ENCODE data around the gene RBFOX2. TPM values are rescaled to one million over a fixed set of nuclear protein-coding genes. Genes with fewer than 3 reads are reported as not detected.

RBFOX2 gene
- total RNA-seq, 1 donor from 2014 or later = 147 TPM

DNA sequence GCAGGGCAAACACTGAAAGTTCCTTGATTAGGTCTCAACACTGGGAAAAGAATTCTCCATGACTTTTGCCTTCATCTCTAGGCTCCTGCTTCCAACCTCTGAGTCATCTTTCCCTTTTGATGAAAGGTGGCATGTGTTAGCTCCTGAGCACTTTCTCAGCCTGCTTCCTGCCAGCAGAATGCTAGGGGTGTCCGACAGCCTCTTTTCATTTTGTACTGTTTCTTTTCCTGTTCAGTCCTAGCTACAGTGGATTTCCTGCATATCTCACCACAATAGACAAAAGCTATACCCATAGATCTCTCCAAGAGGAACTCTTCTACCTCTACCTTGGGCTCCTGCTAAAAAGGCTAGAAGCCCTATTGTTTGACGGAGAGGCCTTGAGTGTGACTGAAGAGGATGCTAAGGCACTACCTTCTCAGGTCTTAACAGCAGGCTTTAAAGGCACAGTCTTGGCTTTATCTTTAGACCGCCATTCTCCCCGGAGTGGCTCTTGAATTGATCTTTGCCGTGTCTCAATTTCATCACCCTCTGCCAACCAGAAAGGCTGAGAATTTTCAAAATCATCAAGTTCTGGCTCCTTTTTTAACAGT lies 145.5 kb downstream of the RBFOX2 start:
- Mint-ChIP-seq H3K27ac (ENCODE audit: unreplicated experiment) (peak overlapping the region; percentile 42), H3K4me1 (ENCODE audit: low read depth) (peaks cover 25% of the 10 kb centered on the region), H3K27me3 (ENCODE audit: low read depth) (no peaks in the 10 kb centered on the region), H3K9me3 (ENCODE audit: low read depth) (no peaks in the 10 kb centered on the region), H3K36me3 (ENCODE audit: low read depth) (no peaks in the 10 kb centered on the region), H3K4me3 (ENCODE audit: unreplicated experiment) (no peak overlapping the region)
- no peak for DNase-seq (ENCODE audit: low spot score)
- TF ChIP-seq, protein P1, sequence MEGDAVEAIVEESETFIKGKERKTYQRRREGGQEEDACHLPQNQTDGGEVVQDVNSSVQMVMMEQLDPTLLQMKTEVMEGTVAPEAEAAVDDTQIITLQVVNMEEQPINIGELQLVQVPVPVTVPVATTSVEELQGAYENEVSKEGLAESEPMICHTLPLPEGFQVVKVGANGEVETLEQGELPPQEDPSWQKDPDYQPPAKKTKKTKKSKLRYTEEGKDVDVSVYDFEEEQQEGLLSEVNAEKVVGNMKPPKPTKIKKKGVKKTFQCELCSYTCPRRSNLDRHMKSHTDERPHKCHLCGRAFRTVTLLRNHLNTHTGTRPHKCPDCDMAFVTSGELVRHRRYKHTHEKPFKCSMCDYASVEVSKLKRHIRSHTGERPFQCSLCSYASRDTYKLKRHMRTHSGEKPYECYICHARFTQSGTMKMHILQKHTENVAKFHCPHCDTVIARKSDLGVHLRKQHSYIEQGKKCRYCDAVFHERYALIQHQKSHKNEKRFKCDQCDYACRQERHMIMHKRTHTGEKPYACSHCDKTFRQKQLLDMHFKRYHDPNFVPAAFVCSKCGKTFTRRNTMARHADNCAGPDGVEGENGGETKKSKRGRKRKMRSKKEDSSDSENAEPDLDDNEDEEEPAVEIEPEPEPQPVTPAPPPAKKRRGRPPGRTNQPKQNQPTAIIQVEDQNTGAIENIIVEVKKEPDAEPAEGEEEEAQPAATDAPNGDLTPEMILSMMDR (IDR thresholded peaks at IDR 0.05) = no peak

DNA sequence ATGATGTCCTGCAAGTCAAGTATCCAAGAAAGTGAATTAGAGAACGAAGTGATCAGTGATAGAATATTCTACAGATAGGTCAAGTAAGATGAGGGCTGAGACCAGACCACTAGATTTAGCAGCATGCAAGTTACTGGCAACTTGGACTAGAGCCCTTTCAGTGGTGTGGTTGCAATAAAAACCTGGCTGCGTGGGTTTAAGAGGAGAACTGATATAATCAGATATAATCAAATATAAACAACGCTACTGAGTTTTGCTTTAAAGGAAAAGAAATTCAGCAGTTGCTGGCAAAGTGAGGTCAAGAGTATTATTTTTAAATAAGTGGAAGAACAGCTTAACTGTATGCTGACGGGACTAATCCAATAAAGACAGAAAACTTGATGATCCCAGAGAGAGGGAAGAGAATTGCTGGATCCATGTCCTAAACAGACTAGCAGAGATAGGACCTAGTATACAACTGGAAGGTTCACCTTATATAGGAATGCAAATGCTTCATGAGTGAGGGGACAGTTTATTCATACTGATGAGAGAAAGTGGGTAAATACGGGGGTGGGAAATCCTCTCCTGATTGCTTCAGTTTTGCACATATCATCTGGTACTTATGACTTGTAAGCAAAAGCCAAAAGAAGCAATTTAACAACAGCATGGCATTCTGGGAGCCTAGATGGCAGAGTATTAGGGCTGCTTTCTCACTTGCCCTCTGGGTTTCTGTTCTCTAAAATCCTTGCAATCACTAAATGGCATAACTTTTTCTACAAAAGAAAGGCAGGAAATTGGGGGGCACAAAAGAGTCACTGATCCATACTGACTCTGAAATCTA lies 146.2 kb downstream of the RBFOX2 start:
- Mint-ChIP-seq H3K36me3 (ENCODE audit: low read depth) (no peaks in the 10 kb centered on the region), H3K9me3 (ENCODE audit: low read depth) (no peaks in the 10 kb centered on the region), H3K4me1 (ENCODE audit: low read depth) (peaks cover 25% of the 10 kb centered on the region), H3K4me3 (ENCODE audit: unreplicated experiment) (no peak overlapping the region), H3K27me3 (ENCODE audit: low read depth) (no peaks in the 10 kb centered on the region), H3K27ac (ENCODE audit: unreplicated experiment) (no peak overlapping the region)
- no peak for DNase-seq (ENCODE audit: low spot score)
- TF ChIP-seq, protein P1 (IDR thresholded peaks at IDR 0.05) = no peak

DNA sequence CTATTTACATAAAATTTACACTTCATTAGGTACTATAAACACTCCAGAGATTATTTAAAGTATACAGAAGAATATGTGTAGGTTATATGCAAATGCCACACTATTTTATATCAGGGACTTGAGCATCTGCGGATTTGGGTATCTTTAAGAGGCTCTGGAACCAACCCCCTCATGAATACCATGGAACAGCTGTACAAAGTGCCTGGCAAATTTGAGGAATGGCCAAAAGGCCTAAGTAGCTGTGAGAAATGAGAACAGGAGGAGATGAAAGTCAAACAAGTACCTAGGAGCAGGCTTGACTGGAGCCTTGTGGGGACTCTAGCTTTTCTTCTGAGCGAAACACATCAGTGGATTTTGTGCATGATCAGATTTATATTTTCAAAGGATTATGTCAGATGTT lies 149.3 kb downstream of the RBFOX2 start:
- Mint-ChIP-seq H3K4me1 (ENCODE audit: low read depth) (peaks cover 33% of the 10 kb centered on the region), H3K9me3 (ENCODE audit: low read depth) (no peaks in the 10 kb centered on the region), H3K36me3 (ENCODE audit: low read depth) (no peaks in the 10 kb centered on the region), H3K27me3 (ENCODE audit: low read depth) (no peaks in the 10 kb centered on the region), H3K4me3 (ENCODE audit: unreplicated experiment) (no peak overlapping the region), H3K27ac (ENCODE audit: unreplicated experiment) (no peak overlapping the region)
- TF ChIP-seq, protein P1 (IDR thresholded peaks at IDR 0.05) = no peak
- no peak for DNase-seq (ENCODE audit: low spot score)

DNA sequence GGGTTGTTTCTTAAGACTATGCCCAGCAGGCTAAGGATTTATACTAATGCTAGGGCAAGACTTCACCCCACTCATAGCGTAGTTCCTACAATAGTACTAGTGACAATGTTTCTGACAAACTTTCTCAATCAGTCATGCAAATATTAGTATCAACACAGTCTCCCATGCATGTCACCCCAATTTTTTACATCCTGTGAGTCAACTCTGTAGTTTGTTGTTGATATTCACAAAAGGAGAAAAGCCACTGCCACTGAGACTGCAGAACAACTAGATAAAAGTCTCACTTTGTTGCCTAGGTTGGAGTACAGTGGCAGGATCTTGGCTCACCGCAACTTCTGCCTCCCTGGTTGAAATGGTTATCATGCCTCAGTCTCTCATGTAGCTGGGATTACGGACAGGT lies 155.2 kb downstream of the RBFOX2 start:
- Mint-ChIP-seq H3K27ac (ENCODE audit: unreplicated experiment) (no peak overlapping the region), H3K9me3 (ENCODE audit: low read depth) (no peaks in the 10 kb centered on the region), H3K27me3 (ENCODE audit: low read depth) (no peaks in the 10 kb centered on the region), H3K36me3 (ENCODE audit: low read depth) (no peaks in the 10 kb centered on the region), H3K4me3 (ENCODE audit: unreplicated experiment) (no peak overlapping the region), H3K4me1 (ENCODE audit: low read depth) (peaks cover 38% of the 10 kb centered on the region)
- TF ChIP-seq, protein P1 (IDR thresholded peaks at IDR 0.05) = no peak
- DNase-seq (ENCODE audit: low spot score) = no peak

DNA sequence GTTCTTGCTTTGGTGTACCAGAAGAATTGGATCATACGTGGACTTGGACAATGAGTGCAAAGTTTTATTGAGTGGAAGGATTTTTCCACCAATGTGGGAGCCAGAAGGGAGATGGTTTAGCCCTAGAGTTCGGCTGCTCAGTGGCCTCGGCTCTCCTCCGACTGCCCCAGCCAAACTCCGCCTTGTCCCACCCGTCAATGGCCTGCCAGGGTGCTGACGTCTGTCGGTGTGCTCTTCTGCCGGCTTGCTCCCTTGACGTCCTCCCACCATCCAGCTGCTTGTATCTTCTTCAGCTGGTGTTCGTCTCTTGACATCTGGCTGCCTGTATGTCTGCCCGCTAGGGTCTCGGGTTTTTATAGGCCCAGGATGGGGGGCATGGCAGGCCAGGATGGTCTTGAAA lies 156.2 kb downstream of the RBFOX2 start:
- no peaks in the 10 kb centered on the region for H3K9me3 Mint-ChIP-seq (ENCODE audit: low read depth)
- TF ChIP-seq, protein P1 (IDR thresholded peaks at IDR 0.05) = no peak
- no peaks in the 10 kb centered on the region for H3K36me3 Mint-ChIP-seq (ENCODE audit: low read depth)
- H3K27ac Mint-ChIP-seq (ENCODE audit: unreplicated experiment) = no peak overlapping the region
- H3K4me1 Mint-ChIP-seq (ENCODE audit: low read depth) = peaks cover 38% of the 10 kb centered on the region
- no peaks in the 10 kb centered on the region for H3K27me3 Mint-ChIP-seq (ENCODE audit: low read depth)
- no peak for DNase-seq (ENCODE audit: low spot score)
- no peak overlapping the region for H3K4me3 Mint-ChIP-seq (ENCODE audit: unreplicated experiment)

Measured in chondrocyte (in vitro differentiated cells).